Posterior cingulate gyrus (tissue), 11 donors: ENCODE results near the gene CD81.

Source experiments
- DNase-seq, 10 donors: peaks; one replicate each; pipeline versions ENCODE4 v3.0.0 to v3.0.0-alpha.2; 2020 to 2021; ENCODE audit warnings: mixed read lengths in 3 of 10
- intact Hi-C: fragments of 100-400 bp; cut with DNase I; formaldehyde crosslinking; loops from one replicate; pipeline ENCODE4 v1.15.1; 2023

CD81 gene

DNA sequence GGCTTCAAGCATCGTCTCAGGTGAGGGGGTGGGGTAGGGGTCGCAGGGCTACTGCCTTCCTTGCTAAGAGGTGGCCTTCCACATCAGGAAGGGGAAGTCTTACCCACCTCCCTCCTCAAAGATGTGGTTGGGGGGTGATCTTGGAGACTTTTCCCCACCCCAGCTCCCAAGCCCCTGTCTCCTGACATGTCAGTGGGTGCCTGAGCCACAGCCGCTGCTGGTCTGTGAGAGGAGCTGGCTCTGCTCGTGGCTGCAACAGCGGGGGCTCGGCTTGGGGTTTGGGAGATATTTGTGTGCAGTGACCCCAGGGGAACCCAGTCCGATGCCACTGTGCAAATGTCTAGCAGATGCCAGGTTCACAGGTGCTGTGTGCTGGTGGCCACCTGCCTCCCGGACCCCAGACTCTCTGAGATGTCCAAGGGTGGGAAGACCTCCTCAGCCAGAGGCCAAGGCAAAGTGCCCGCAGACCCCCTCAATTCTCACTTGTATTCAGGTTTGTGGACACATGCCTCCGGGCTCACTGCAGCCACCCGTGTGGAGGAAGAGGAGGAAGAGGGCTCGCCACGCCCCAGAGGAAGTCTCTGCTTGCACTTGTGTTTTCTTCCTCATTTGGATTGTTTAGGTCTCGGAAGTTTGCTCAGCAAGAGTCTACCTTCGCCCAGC, 69.6 kb downstream of the CD81 start:
- intact Hi-C loops: no loop called here
- peak in 4 of 10 donors; percentile 26 to 81 (median 75) for DNase-seq
